AG10803 (cell line): ENCODE results near the gene CRBN.

Source experiments
- DNase-seq: peaks from one replicate; pipeline ENCODE4 v3.0.0; 2010; ENCODE audit warnings: low read depth
- H3K4me3 ChIP-seq: 2 replicates; pipeline ENCODE4 v1.5.1; 2011; ENCODE audit warnings: mild to moderate bottlenecking, low read length, control low read depth
- TF ChIP-seq, protein P1 (sequence below): conservative IDR thresholded peaks from 2 replicates; pipeline ENCODE4 v1.5.1; 2011; ENCODE audit warnings: mild to moderate bottlenecking, low read length, control low read depth, inconsistent platforms

The CRBN gene

DNA sequence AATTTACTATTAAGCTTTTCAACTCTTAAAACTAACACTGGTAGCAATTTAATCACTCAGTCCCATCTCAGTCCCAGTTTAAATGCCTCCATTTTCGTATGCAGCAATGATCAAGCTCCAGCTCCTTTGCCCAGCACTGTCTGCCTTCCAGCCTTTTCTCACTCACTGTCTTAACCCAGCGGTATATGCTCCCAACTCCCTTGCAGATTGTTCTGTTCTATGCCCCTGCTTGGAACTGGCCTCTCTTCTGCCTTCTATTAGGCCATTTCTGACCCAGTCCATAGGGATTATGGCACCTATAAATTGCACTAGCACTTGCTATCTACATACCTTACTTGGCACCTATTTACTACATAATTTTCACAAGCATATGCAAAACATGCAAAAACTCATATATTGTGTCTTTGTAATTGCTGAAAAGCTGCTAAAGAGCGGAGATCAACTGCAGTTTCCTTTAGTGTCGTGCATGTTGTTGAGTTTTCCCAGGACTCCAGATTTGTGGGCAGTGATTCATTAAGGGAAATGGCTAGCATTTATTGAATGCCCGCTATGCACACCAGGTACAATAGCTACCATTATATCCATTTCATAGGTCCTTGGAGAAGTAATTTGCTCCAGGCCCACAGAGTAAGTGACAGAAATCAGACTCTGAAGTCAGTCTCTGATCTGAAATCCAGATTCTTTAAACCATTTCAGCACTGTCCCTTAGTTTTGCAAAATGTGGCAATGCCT, 24.4 kb downstream of the CRBN start:
- DNase-seq, result no peak
- TF ChIP-seq, protein P1, sequence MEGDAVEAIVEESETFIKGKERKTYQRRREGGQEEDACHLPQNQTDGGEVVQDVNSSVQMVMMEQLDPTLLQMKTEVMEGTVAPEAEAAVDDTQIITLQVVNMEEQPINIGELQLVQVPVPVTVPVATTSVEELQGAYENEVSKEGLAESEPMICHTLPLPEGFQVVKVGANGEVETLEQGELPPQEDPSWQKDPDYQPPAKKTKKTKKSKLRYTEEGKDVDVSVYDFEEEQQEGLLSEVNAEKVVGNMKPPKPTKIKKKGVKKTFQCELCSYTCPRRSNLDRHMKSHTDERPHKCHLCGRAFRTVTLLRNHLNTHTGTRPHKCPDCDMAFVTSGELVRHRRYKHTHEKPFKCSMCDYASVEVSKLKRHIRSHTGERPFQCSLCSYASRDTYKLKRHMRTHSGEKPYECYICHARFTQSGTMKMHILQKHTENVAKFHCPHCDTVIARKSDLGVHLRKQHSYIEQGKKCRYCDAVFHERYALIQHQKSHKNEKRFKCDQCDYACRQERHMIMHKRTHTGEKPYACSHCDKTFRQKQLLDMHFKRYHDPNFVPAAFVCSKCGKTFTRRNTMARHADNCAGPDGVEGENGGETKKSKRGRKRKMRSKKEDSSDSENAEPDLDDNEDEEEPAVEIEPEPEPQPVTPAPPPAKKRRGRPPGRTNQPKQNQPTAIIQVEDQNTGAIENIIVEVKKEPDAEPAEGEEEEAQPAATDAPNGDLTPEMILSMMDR, result no peak
- H3K4me3 ChIP-seq, result no peak overlapping the region

DNA sequence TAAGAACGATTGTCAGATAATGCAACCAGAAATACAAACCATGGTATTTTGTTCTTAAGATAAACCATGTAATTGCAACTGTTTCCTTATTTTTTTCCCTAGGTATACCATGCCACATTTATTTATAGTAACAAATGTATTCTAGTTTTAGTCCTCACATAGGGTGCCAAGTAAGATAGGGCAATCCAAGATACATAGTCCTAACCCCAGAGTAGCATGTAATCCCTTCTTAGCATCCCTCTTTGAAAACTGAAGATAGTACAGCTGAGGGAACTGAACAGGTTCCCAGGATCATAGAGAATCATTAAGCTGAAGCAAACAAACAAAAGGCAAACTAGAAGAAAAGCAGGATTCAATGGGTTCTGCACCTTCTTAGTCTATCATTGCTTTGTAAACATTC, 28.0 kb downstream of the CRBN start:
- TF ChIP-seq, protein P1, result no peak
- DNase-seq, result no peak

DNA sequence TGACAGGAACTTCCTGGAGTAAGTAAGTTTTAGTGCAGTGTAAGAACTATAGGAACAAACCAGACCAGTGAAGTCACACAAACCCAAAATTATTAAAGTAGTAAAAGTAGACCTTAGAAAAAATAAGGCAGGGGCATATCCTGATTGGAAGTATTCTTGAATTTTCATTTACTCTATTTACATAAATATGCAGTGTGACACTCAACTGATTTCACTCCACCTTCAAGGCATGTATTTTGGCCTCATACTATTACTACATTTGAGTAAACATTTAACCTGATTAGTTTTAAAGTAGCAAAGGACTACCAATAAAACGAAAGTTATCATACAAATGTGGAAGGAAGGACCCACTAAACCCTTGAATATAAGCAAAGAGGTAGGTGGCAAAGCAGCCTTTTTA, 29.9 kb downstream of the CRBN start:
- H3K4me3 ChIP-seq, result no peak overlapping the region
- TF ChIP-seq, protein P1, result no peak
- no peak for DNase-seq

More for the DNA sequence above, 28.0 kb downstream of the CRBN start:
- H3K4me3 ChIP-seq, result no peak overlapping the region

DNA sequence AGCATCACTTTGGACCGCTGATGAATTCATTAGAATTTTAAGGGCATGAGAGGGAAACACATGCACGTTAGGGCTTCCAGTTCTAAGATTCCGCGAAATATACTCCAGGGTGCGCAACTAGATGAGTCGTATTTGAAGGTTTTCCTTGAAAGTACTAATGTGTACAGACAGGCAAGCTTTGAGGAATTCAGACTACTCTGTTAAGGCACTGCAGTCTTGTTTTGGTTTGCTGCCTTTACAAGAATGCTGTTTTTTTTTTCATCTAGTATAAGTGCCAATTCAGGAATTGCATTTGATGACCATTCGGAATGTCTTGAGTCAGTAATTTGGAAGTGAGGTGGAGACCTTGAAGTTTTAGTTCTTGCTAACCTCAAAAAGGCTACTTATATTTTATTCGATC, 33.7 kb downstream of the CRBN start:
- peak; percentile 34 for DNase-seq
- TF ChIP-seq, protein P1, result no peak
- H3K4me3 ChIP-seq, result no peak overlapping the region

- DNase-seq, result no peak
- TF ChIP-seq, protein P1, result no peak
- H3K4me3 ChIP-seq, result no peak overlapping the region
These were observed 37.6 kb downstream of the CRBN start for GRCh38 chr3:3141939-3142338.

DNA sequence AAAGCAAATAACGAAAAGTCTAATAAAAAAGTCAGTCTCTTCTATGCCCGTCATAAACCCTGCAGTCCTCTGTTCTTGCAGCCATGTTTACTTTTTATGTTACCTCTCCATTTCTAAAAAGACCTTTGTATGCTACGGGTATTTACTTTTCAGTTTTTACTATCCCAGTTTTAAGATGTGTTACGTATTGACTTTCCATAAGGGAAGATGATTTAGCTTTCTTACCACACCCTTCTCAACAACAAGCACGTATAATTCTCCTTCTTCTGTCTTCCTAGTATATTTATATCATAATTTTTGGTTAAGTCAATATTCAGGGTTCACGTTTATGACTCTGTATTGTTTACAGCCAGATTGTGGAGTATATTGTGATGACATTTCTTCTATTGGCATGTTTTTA, 42.0 kb downstream of the CRBN start:
- DNase-seq, result no peak
- no peak overlapping the region for H3K4me3 ChIP-seq
- TF ChIP-seq, protein P1, result no peak

GRCh38 chr3:3134750-3135448, 44.6 kb downstream of the CRBN start:
- peak; percentile 33 for DNase-seq
- TF ChIP-seq, protein P1, result no peak
- H3K4me3 ChIP-seq, result no peak overlapping the region
